GM21529 (cell line): Measurements from ENCODE around the gene SNX25.
"Not testable (repeated sequence)": the region's sequence is repeated elsewhere in the genome, so short reads cannot be mapped to it uniquely, and the experiment has no call there.

ENCODE experiments used
- ATAC-seq: cut with Tn5 transposase; IDR thresholded peaks from one replicate; pipeline ENCODE4 v1.9.1; 2021; ENCODE audit not compliant: unreplicated experiment

The SNX25 gene

DNA sequence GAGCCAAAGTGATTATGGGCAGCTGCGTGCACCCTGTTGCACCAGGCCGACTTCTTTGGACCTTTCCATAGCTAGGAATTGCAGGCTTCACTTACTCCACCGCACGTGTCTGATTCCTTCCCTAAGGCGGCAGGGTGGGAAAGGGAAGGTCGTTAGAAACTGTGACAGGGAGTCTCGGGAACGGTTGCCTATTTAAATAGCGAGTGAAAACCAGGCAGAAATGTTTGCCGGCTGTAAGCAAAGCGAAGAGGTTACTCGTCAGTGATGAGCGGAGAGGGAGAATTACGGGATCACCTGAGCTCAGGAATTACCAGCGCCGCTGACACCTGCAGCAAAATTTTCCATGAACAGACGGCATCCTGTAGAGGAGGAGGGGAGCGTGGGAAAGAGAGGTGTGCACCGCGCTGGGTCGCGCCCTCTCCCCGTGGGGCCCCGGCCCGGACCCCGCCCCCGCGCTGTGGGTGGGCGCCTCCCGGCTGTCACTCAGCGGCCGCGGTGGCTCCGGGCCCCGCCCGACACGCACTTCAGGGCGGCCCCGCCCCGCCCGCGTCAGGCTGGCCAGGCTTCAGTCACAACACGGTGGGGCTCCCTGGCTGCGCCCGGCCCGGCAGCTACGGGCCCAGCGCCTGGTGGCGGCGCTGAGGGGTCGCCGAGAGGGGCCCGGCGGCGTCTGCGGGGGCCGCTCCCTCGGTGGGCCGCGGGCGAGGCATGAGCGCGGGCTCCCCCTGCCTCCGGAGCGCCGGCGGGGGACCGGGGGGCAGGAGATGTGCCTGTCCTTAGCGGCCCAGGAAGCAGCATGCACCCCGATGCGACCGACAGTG is at the start of gene SNX25:
SNX25 (plus strand) TSS at position 568 of the 821 bp plus-strand sequence; CDS start at position 797, 229 bp downstream.
- peak; percentile 66 for ATAC-seq

DNA sequence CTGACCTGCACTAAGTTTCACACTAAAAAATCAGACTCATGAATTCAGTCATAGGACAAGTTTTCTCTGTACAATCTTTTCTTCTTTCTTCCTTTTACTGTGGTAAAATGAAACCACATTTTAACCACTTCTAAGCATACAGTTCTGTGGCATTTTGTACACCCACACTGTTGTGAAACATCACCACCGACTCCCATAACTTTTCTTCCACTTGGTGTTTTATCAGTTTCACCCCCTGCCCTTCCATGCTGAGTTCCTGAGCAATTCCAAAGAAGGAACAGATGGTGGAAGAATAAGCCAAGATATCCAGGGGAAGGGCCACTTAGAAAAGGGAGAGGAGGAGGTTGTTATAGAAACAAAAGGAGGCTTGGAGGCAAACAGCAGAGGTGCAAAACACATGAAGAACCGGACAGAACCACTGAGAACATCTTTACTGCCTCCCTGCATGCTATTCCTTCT is 43.8 kb upstream of the SNX25 start:
- peak; percentile 94 for ATAC-seq

DNA sequence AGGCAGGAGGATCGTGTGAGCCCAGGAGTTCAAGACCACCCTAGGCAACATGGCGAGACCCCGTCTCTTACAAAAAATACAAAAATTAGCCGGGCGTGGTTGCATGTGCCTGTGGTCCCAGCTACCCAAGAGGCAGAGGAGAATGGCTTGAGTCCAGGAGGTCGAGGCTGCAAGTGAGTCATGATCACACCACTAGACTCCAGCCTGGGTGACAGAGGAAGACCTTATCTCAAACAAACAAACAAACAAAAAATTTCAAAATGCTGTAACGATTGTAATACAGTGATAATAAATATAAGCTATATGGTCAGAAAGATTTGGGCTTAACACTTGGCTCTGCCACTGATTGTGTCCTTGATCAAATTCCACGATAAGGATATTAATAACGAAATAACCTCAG is 42.2 kb upstream of the SNX25 start:
- ATAC-seq: no peak

DNA sequence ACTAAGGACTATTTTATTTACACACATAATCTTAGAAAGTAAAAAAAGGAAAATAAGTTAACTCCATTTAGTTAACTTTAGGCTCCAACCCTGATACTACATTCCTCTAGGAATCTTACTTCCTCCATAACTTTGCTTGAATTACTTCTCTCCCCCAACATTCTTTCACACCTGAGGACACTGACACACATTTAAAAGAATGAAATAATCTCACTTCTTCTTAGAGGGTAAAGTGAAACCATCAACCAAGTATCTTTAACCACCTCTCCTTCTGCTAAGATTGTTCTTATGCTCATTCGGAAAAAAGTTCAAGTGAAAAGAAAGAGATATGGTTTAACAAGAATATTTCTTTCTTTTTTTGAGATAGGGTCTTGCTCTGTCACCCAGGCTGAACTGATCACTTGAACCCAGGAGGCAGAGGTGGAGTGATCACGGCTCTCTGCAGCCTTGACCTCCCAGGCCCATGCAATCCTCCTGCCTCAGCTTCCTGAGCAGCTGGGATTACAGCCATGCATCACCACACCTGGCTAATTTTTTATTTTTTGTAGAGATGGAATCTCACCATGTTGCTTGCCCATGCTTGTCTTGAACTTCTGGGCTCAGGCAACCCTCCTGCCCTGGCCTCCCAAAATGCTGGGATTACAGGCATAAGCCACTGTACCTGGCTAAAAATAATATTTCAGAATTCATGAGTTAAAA is 37.9 kb upstream of the SNX25 start:
- peak; percentile 81 for ATAC-seq

DNA sequence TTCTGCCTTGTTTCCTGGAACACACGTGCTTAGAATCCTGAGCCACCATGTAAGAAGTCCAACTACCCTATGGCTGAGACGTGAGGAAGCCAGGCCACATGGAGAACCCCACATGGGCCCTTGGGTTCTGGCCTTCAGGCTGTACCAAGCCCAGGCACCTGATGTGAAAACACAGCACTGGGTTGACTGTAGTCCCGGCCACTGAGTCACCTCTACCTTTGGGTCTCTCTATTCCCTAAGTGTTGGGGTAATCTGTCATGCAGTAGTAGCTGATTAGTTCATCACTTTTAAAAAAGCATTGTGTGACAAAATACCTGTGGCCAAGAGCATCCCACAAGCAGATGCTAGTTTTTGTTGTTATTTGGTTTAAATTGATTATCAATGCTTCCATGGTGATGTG is 29.9 kb upstream of the SNX25 start:
- no peak for ATAC-seq

DNA sequence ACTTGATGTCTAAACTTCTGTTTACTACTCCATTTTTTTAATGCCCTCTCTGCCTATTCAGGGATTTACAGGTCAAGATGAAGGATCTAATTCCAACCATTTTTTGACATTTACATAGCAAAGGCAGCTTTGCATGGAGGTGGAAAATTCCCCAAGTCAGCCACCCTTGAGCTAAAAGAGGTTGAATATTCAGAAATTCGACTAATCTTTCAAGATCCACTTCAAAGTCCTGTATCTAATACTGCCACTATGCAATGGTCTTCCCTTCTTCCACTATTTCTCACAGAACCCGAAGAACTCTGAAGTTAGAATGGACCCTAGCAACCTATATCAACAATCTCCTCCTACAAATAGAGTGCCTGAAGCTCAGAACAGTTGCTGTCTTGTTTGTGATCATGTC is 27.2 kb upstream of the SNX25 start:
- ATAC-seq: no peak

DNA sequence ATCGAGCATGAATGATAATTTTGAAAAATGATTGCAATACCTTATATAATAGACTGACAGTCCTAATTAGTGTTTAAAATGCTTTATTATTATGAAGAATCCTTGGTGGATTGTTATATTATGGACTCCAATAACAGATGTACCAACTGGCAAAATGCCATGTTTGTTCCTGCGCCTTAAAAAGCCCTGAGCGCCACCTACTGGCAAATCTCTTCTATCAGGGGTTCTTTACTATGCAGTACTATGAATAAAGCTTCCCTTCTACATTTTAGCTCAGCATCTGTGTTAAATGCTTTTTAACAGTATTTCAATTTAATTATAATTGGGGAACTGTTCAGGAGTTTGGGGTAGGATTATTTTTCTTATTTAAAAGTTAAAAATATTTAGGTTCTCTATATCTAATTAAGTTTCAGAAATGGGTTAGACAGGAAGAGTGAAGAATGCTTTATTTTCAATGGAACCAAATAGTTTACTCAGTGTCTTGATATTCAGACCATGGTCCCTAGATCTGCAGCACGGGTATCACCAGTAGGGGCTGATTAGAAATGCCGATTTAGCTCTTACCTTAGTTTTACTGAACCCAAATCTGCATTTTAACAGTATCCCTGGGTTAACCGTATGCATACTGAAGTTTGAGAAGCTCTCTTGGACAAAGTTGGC is 25.6 kb upstream of the SNX25 start:
- ATAC-seq: no peak

DNA sequence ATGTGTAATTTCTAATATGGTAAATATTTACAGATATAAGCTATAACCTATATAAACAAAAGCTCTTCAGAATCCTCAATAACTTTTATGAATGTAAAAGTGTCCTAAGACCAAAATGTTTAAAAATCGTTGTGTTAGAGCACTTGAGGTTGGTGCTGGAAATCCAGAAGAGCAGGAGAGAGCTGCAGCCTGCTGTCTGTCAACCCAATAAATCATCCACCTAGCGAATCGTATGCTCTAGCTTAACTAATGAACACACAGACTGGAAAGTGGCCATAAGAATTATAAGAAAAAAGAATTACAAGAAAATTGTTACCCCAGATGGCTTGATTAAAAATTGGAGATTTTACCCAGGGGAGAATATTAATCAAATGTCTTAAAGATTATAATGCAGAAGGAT is 22.6 kb upstream of the SNX25 start:
- no peak for ATAC-seq

DNA sequence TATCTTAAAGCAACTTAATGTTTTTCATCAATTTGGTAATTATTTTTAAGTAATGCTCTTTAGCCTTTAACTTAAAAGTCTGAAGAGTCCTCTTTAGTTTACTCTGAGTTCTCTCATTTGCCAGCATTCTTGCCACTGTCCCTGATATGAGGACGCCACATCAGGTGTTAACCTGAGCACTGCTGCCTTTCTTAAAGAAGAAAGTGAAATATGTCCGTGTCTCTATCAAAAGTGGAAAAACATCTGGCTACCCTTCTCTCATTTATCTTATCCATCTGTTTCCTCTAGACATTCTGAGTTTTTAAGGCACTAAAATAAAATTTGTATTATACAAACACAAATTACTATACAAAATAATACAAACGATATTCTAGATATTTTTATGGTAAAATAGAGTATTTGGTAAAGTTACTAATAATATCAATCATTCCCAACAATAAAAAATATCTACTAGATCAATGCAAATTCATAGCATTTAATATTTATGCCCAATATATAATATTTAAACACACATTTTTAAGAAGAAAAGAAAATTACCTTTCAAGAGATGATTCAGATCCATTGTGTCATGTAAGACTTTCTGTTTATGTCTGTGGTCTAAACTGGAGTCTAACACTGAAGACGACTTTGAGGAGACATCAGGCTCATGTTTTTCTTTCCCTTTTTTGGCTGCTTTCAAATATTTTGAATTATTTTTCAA is 19.6 kb upstream of the SNX25 start:
- ATAC-seq: no peak

DNA sequence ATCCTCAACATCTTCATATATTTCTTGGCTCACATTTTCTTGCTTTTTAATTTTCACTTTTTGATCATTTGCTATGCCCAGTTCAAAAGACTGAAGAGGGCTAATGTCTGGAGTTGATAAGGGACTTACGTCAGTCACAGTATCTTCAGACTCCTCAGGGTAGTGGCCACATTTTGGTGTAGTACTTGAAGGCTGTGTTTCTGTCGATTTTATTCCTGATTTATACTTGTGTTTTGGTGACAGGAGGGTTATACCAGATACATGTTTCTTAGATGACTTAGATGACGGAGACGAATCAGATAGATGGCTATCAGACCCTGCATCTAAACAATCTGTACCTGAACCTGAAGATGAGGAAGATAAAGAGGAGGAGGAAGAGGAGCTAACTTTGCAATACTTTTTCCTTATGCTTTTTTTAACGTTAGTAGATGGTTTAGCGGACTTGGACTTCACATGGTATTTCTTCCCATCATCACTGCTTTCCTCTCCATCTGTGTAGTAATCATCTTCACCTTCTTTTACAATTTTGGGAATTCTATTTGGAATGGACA is 19.0 kb upstream of the SNX25 start:
- no peak for ATAC-seq

DNA sequence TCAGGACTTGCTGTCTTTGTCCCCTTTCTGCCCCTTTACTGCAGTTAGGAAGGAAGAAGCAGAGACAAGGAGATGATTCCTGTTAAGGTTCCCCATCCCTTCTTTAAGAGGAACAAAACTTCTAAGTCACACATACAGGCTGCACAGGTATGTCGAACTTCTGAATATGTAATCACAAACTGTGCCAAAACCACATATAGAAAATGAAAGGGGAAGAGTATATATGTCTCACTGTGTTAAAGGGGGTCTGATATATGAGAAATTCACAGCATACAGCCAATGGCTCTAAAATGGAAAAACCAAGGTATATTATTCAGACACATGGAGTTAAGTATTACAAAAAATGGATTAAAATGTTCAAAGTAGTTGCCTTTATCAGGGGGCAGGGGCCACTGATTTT is 17.3 kb upstream of the SNX25 start:
- peak; percentile 92 for ATAC-seq

DNA sequence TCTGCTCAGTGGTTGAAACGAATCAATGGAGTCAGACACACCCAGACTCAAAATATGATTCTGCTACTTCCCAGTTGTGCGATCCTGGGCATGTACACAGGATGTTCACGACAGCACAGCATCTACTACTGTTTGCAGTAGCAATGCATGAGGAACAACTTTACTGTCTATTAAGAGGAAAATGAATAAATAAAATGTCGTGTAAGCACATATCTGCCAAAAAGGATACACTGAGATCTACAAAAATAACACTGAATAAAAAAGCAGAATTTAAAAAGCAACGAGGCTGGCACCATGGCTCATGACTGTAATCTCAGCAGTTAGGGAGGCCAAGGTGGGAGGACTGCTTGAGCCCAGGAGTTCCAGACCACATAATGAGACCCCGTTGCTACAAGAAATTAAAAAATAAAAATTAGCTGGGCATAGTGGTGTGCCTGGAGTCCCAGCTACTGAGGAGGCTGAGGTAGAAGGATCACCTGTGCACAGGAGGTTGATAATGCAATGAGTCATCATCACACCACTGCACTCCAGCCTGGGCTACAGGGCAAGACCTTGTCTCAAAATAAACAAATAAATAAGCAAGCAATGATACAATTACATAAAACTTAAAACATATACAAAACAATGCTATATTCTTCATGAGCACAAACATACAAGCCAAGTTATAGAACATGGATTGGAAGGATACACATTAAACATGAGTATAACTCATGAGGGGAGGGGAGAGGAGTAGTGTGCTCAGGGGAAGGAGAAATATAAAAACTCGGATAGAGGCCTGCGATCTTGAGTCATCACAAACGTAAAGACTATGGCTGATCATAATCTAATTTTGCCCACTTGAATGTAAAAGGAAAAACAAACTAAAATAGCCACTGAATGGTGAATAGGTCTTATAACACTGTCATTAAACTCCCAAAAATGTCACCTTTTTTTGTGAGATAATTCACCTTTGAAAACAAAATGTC is 14.2 kb upstream of the SNX25 start:
- ATAC-seq: no peak

DNA sequence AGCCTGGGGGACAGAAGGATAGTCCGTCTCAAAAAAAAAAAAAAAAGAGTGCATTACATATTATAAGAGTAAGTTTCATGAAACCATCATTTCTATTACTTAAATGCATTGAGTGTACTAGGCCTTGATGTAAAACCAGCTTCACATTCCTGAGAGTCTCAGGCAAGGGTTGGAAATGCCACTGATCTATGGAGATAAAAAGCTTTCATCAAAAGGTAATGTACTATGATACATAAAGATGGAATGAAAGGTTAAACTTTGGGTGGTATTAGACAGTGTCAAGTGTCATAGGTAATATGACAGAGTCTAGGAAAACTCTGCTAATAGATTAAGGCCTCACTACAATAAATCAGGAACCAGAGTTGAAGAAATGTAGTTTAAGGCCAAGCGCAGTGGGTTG is 13.0 kb upstream of the SNX25 start:
- ATAC-seq: no peak

DNA sequence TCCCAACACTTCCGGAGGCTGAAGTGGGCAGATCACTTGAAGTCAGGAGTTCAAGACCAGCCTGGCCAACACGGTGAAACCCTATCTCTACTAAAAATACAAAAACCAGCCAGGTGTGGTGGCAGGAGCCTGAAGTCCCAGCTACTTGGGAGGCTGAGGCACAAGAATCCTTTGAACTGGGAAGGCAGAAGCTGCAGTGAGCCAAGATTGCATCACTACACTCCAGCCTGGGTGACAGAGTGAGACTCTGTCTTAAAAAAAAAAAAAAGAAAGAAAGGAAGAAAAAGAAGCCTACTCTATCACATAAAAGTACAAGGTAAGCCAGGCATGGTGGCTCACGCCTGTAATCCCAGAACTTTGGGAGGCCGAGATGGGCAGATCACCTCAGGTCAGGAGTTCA is 11.2 kb upstream of the SNX25 start:
- ATAC-seq: not testable (repeated sequence)

DNA sequence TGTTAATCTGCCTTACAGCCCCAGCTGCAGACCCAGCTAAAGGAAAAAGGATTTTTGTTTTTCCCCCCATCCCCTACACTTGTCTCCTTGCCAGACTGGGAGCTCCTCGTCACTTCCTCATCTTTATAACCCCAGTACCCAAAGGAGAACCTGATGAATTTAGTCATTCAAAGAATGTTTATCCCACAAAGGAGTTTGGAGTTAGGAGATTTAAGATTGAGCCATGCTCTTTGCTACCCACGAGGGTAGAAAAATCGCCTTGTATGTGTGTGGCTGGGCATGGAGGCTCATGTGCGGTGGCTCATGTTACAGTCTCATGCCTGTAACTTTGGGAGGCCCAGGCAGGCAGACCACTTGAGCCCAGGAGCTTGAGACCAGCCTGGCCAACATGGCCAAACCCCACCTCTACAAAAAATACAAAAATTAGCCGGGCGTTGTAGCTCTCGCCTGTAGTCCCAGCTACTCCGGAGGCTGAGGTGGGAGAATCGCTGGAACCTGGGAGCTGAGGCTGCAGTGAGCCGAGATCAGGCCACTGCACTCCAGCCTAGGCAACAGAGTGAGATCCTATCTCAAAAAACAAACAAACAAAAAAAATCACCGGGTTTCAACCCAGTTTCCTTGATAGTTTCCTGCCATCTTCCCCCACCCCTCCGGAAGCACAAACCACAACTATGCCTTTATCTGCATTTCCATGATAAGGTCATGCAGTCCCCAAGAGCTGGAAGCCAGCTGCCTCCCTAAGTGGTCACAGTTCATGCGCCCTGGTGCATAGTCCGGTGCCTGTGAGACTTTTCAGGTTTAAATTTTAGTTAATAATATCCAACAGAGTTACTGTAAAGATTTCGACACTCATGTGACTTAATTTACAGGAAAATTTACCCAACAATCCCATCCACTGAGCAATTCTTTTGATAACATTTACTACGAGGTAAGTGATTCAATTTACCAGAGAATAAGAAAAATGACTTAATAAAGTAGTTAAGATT is 7.1 kb upstream of the SNX25 start:
- ATAC-seq: no peak

DNA sequence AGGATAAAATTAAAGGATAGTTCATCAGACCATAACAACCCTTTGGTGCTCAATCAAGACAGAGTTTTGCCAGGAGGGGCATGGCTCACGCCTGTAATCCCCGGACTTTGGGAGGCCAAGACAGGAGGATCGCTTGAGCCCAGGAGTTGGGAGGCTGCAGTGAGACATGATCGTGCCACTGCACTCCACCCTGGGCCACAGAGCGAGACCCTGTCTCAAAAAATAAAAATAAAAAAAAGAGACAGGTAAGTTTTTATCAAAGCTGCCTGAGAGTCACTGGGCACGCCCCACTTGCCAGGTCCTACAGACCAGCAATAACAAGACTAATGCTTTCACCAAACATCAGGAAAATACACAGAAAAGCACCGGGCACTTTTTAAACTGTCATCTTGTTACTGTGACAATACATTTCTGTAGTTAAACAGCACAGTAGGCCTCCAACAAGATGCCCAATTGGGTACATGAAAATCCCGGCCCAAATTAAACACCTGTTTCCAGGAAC is 6.4 kb upstream of the SNX25 start:
- ATAC-seq: no peak

DNA sequence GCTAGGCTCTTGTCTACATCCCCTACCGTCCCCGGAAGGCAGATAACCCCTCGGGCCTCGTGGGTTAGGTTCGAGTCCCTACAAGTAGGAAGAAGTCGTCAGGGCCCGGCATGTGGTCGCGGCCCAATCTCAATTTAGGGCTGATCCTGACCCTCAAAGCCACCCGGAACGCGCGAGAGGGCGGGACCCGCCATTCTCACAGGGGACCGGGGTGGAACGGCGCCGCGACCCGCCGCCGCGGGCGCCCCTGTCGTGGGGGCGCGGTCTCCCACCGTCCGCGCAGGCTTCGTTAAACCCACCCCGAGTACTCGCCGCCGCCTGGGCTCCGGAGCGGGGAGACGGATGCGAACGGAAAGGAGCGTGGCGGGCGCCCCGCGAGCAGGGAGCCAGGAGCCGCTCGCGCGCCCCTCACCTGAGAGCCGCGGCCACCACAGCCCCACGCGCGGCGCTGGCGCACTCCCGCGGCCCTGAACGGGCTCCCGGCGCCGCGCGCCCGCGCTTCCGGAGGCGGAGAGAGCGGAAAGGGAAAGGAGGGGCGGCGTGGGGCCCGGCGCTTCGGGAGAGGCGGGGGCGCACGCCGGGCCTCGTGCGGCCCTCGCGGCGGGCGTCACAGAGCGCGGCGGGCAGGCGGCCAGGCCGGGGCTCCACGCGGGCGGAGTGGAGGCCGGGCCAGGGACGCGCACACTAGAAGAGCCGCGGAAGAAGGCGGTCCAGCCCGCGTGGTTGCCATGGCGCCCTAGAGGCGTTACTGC is 5.7 kb upstream of the SNX25 start, which contains the start of gene CFAP97:
CFAP97 (minus strand) TSS at position 515 of the 752 bp plus-strand sequence. CDS start 12,804 bp downstream, outside the sequence.
- ATAC-seq: peak; percentile 65
